Measurements from ENCODE around the gene NAMPT.
"Not testable (repeated sequence)": the region's sequence is repeated elsewhere in the genome, so short reads cannot be mapped to it uniquely, and the experiment has no call there.

NAMPT gene

DNA sequence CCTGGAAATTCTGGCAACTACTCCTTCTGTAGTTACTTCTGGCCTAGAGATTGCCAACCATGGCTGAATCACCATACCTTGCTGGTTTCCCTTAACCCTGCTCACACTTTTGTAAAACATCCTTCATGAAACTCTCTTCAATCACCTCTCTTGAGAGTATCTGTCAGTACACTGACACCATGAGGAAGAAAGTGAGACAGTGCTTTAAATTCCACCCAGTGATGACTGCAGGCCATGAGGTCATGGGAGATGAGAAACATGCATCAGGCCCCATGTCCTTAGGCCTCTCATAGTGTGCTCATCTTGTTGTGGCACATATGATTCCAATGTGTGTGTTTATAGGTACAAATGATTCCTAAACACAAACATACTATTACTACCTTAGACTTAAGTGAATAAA lies 24.6 kb upstream of the NAMPT start:
- no peaks in the 10 kb centered on the region for H3K9me3 Mint-ChIP-seq
- H3K27me3 Mint-ChIP-seq (ENCODE audit: low read depth): peaks cover 15% of the 10 kb centered on the region
- H3K36me3 Mint-ChIP-seq (ENCODE audit: low read depth): no peaks in the 10 kb centered on the region
- H3K4me1 Mint-ChIP-seq: no peaks in the 10 kb centered on the region
- no peak overlapping the region for H3K27ac Mint-ChIP-seq
- TF ChIP-seq, protein P1, sequence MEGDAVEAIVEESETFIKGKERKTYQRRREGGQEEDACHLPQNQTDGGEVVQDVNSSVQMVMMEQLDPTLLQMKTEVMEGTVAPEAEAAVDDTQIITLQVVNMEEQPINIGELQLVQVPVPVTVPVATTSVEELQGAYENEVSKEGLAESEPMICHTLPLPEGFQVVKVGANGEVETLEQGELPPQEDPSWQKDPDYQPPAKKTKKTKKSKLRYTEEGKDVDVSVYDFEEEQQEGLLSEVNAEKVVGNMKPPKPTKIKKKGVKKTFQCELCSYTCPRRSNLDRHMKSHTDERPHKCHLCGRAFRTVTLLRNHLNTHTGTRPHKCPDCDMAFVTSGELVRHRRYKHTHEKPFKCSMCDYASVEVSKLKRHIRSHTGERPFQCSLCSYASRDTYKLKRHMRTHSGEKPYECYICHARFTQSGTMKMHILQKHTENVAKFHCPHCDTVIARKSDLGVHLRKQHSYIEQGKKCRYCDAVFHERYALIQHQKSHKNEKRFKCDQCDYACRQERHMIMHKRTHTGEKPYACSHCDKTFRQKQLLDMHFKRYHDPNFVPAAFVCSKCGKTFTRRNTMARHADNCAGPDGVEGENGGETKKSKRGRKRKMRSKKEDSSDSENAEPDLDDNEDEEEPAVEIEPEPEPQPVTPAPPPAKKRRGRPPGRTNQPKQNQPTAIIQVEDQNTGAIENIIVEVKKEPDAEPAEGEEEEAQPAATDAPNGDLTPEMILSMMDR (IDR thresholded peaks at IDR 0.05; ENCODE audit: unreplicated experiment in 3 of 3): no peak
- no peak overlapping the region for H3K4me3 Mint-ChIP-seq

DNA sequence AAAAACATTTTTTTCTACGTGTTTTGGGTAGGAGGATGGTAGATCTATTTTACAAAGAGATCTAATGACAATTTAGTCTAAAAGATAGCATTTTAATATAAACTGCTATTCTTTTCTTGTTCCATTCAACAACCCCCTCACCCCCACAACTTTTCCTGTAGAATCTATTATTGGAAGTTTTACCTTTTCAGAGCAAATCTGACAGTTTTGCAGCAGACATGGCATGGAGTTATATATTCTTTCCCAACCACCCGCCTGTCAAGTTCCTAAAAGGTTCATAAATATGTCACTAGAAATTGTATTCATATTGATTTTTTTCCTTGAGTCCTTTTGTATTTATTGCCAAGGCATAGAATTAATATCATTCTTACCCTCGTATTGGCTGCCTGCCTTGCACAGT lies 21.5 kb upstream of the NAMPT start:
- Mint-ChIP-seq H3K27ac (no peak overlapping the region), H3K4me1 (no peaks in the 10 kb centered on the region), H3K9me3 (peaks cover 16% of the 10 kb centered on the region), H3K4me3 (no peak overlapping the region), H3K27me3 (ENCODE audit: low read depth) (peaks cover 16% of the 10 kb centered on the region), H3K36me3 (ENCODE audit: low read depth) (no peaks in the 10 kb centered on the region)
- TF ChIP-seq, protein P1 (IDR thresholded peaks at IDR 0.05; ENCODE audit: unreplicated experiment in 3 of 3): no peak

DNA sequence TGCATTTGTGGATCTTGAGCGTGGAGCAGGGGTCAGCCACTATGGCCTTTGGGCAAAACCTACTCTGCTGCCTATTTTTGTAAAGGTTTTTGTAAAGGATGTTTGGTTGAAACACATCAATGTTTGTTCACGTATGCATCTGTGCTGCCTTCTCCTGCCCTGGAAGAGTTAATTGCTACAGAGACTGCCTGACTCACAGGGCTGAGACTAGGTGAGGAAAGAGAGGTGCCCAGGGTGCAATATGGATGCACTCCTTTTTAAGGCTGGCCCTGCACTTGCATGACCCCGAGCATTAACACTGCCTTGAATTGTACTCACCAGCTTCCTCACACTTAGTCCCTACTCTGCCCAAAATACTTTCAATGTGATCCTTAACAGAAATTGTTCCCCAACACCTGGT lies 20.9 kb upstream of the NAMPT start:
- Mint-ChIP-seq H3K9me3 (peaks cover 21% of the 10 kb centered on the region), H3K27me3 (ENCODE audit: low read depth) (peaks cover 12% of the 10 kb centered on the region), H3K36me3 (ENCODE audit: low read depth) (no peaks in the 10 kb centered on the region), H3K4me1 (no peaks in the 10 kb centered on the region), H3K4me3 (no peak overlapping the region), H3K27ac (no peak overlapping the region)
- TF ChIP-seq, protein P1 (IDR thresholded peaks at IDR 0.05; ENCODE audit: unreplicated experiment in 3 of 3): no peak

DNA sequence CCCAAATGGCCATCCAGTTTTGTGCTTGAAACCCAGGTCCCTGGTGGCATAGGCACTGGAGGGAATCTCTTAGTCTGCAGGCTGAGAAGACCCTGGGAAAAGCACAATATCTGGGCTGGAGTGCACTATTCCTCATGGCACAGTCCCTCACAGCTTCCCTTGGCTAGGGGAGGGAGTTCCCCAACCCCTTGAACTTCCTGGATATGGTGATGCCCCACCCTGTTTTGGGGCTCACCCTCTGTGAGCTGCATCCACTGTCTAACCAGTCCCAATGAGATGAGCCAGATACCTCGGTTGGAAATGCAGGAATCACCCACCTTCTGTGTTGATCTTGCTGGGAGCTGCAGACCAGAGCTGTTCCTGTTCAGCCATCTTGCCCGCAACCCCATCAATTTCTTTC lies 19.8 kb upstream of the NAMPT start:
- no peak overlapping the region for H3K4me3 Mint-ChIP-seq
- peaks cover 12% of the 10 kb centered on the region for H3K27me3 Mint-ChIP-seq (ENCODE audit: low read depth)
- H3K36me3 Mint-ChIP-seq (ENCODE audit: low read depth): no peaks in the 10 kb centered on the region
- no peaks in the 10 kb centered on the region for H3K4me1 Mint-ChIP-seq
- H3K27ac Mint-ChIP-seq: no peak overlapping the region
- peaks cover 27% of the 10 kb centered on the region for H3K9me3 Mint-ChIP-seq
- TF ChIP-seq, protein P1 (IDR thresholded peaks at IDR 0.05; ENCODE audit: unreplicated experiment in 3 of 3): no peak

DNA sequence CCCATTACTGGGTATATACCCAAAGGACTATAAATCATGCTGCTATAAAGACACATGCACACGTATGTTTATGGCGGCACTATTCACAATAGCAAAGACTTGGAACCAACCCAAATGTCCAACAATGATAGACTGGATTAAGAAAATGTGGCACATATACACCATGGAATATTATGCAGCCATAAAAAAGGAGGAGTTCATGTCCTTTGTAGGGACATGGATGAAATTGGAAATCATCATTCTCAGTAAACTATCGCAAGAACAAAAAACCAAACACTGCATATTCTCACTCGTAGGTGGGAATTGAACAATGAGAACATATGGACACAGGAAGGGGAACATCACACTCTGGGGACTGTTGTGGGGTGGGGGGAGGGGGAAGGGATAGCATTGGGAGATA lies 13.8 kb upstream of the NAMPT start:
- not testable (repeated sequence) for H3K4me3 Mint-ChIP-seq; H3K4me1 Mint-ChIP-seq; H3K36me3 Mint-ChIP-seq (ENCODE audit: low read depth)

DNA sequence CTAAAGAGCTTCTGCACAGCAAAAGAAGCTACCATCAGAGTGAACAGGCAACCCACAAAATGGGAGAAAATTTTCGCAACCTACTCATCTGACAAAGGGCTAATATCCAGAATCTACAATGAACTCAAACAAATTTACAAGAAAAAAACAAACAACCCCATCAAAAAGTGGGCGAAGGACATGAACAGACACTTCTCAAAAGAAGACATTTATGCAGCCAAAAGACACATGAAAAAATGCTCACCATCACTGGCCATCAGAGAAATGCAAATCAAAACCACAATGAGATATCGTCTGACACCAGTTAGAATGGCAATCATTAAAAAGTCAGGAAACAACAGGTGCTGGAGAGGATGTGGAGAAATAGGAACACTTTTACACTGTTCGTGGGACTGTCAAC lies 13.4 kb upstream of the NAMPT start:
- not testable (repeated sequence) for H3K36me3 Mint-ChIP-seq (ENCODE audit: low read depth); H3K27me3 Mint-ChIP-seq (ENCODE audit: low read depth); H3K27ac Mint-ChIP-seq; H3K4me1 Mint-ChIP-seq; H3K4me3 Mint-ChIP-seq
- H3K9me3 Mint-ChIP-seq: peaks cover 37% of the 10 kb centered on the region

More for the DNA sequence above, 13.8 kb upstream of the NAMPT start:
- not testable (repeated sequence) for H3K27ac Mint-ChIP-seq; H3K27me3 Mint-ChIP-seq (ENCODE audit: low read depth)
- peaks cover 38% of the 10 kb centered on the region for H3K9me3 Mint-ChIP-seq

DNA sequence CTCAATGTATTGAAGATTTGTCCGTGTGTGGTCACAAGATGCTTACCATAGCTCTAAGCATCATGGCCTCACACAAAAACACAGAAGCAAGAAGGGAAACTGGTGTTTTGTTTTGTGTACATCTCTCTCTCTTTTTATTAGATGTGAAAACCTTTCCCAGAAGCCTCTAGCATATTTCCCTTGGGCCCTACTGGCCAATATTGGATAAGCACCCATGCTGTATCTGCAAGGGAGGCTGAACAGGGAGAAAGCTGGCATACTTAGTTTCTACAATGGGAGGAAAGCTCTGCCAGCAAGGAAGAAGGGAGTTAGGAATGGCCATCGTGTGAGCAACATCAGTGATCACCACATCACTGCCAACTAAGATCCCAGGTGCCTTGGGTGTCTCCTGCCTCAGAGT lies 9.6 kb upstream of the NAMPT start:
- TF ChIP-seq, protein P1 (IDR thresholded peaks at IDR 0.05; ENCODE audit: unreplicated experiment in 3 of 3): no peak
- H3K4me1 Mint-ChIP-seq: no peaks in the 10 kb centered on the region
- H3K27me3 Mint-ChIP-seq (ENCODE audit: low read depth): no peaks in the 10 kb centered on the region
- H3K36me3 Mint-ChIP-seq (ENCODE audit: low read depth): no peaks in the 10 kb centered on the region
- H3K9me3 Mint-ChIP-seq: peaks cover 12% of the 10 kb centered on the region
- H3K4me3 Mint-ChIP-seq: no peak overlapping the region
- H3K27ac Mint-ChIP-seq: no peak overlapping the region

Measured in nephron (organoid).